GM06990 (cell line): ENCODE results near the gene FCSK.

Source experiments
- DNase-seq: peaks from one replicate; pipeline ENCODE4 v3.0.0-alpha.2; 2011; ENCODE audit not compliant: insufficient read length; ENCODE audit errors: extremely low read depth
- H3K27me3 ChIP-seq: replicated peaks from 2 replicates; pipeline ENCODE4 v1.6.0; 2011; ENCODE audit warnings: low read length; ENCODE audit not compliant: control insufficient read depth, insufficient read depth
- H3K36me3 ChIP-seq: 2 replicates; pipeline ENCODE4 v1.5.1; 2011; ENCODE audit warnings: low read length; ENCODE audit not compliant: control insufficient read depth, insufficient read depth
- H3K4me3 ChIP-seq: replicated peaks from 2 replicates; pipeline ENCODE4 v1.5.1; 2011; ENCODE audit warnings: low read depth, mild to moderate bottlenecking, control low read depth, low read length
- CTCF ChIP-seq: IDR thresholded peaks from 2 replicates; pipeline ENCODE4 v1.5.1; 2011; ENCODE audit warnings: low read length, control low read depth, mild to moderate bottlenecking, inconsistent platforms; ENCODE audit not compliant: insufficient read depth, poor library complexity, severe bottlenecking

The FCSK gene

GRCh38 chr16:70480127-70481105 is 26.0 kb downstream of the FCSK start:
- Histone ChIP-seq H3K36me3 (peaks cover 39% of the 10 kb centered on the region), H3K27me3 (no peaks in the 10 kb centered on the region), H3K4me3 (no peak overlapping the region)
- no peak for TF ChIP-seq CTCF
- DNase-seq: no peak

GRCh38 chr16:70481929-70482536 is 27.6 kb downstream of the FCSK start:
- Histone ChIP-seq H3K36me3 (peaks cover 37% of the 10 kb centered on the region), H3K4me3 (no peak overlapping the region), H3K27me3 (no peaks in the 10 kb centered on the region)
- TF ChIP-seq CTCF: no peak
- no peak for DNase-seq

- DNase-seq: no peak
- Histone ChIP-seq H3K27me3 (no peaks in the 10 kb centered on the region), H3K36me3 (peaks cover 37% of the 10 kb centered on the region), H3K4me3 (no peak overlapping the region)
- TF ChIP-seq CTCF: no peak
Observed at GRCh38 chr16:70482624-70483023, 28.2 kb downstream of the FCSK start.

GRCh38 chr16:70483426-70483825 is 29.0 kb downstream of the FCSK start:
- Histone ChIP-seq H3K36me3 (peaks cover 33% of the 10 kb centered on the region), H3K27me3 (no peaks in the 10 kb centered on the region), H3K4me3 (no peak overlapping the region)
- no peak for TF ChIP-seq CTCF
- DNase-seq: peak; percentile 68

- H3K36me3 ChIP-seq: peaks cover 20% of the 10 kb centered on the region
- H3K27me3 ChIP-seq: no peaks in the 10 kb centered on the region
- DNase-seq: no peak
- TF ChIP-seq CTCF: no peak
- no peak overlapping the region for H3K4me3 ChIP-seq
Observed at GRCh38 chr16:70484867-70485266, 30.5 kb downstream of the FCSK start.
